Natural killer cell treated with Interleukin-12 subunit alpha and Interleukin-12 subunit beta and Interleukin-15 and Interleukin-18, amount 100 ng/mL, for 72 hours (primary cell): ENCODE data around the gene ZNF12. TPM values are rescaled to one million over a fixed set of nuclear protein-coding genes. Genes with fewer than 3 reads are reported as not detected.
A peak's percentile ranks its signal among the peaks of the same experiment; 100 is the strongest.

Experiments
- ATAC-seq, 2 donors: fragments of 150-1000 bp; cut with Tn5 transposase in 1 of 2; sonication (Bioruptor Pico), chemical (Tn5 transposase) in 1 of 2; 2 replicates each; pipeline ENCODE4 v1.10.0; 2021
- DNase-seq: peaks from one replicate; pipeline ENCODE4 v3.0.0; 2022; ENCODE audit warnings: low spot score
- H3K27ac Mint-ChIP-seq, 2 donors: 1 replicate in 1 of 2; 2 replicates in 1 of 2; pipeline ENCODE4 v1.8.0; 2022; ENCODE audit warnings: mixed read lengths in 2 of 2, mild to moderate bottlenecking in 1 of 2, moderate library complexity in 1 of 2
- H3K27me3 Mint-ChIP-seq, 2 donors: 1 replicate in 1 of 2; 2 replicates in 1 of 2; pipeline ENCODE4 v1.8.0; 2022; ENCODE audit warnings: mixed read lengths in 2 of 2
- H3K36me3 Mint-ChIP-seq: one replicate; pipeline ENCODE4 v1.8.0; 2022; ENCODE audit warnings: mixed read lengths
- H3K4me1 Mint-ChIP-seq, 2 donors: 1 replicate in 1 of 2; 2 replicates in 1 of 2; pipeline ENCODE4 v1.8.0; 2022; ENCODE audit warnings: low read depth in 2 of 2, mixed read lengths in 2 of 2, mild to moderate bottlenecking in 1 of 2
- H3K4me3 Mint-ChIP-seq: one replicate; pipeline ENCODE4 v1.8.0; 2022; ENCODE audit warnings: mixed read lengths
- H3K9me3 Mint-ChIP-seq: 2 replicates; pipeline ENCODE4 v1.8.0; 2022; ENCODE audit warnings: mixed read lengths
- total RNA-seq, 2 donors: library from RNA; stranded (reverse); gene quantifications; one replicate each; pipeline ENCODE4 v1.2.3, GENCODE V29; 2022

Gene ZNF12
- total RNA-seq, 2 donors from 2014 or later, result 23.9 to 26.2 TPM

GRCh38 chr7:6647541-6647940 lies 59.2 kb downstream of the ZNF12 start:
- Mint-ChIP-seq H3K27ac (no peak overlapping the region), H3K36me3 (peaks cover 5% of the 10 kb centered on the region), H3K27me3 (no peaks in the 10 kb centered on the region), H3K4me1 (no peaks in the 10 kb centered on the region), H3K9me3 (no peaks in the 10 kb centered on the region), H3K4me3 (no peak overlapping the region)
- no peak for DNase-seq
- no peak for ATAC-seq

DNA sequence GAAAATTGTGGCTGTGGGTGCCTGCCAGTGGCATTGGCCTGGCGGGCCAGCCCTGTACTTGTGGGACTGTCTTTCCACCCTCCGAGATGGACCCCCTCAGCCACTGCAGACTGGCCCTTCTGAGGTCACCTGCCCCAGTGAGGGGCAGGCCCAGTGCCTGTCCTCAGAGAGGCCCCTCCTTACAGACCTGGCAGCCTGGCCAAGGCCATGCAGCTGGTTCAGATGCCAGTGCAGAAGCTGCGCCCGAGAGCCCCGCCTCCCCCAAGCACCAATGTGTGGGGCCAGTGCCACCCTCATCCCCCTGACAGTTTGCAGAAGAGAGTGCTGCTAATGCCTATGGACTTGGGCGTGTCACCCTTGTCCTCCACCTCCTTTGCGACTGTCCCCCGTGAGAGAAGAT lies 59.7 kb downstream of the ZNF12 start:
- Mint-ChIP-seq H3K4me1 (no peaks in the 10 kb centered on the region), H3K27ac (no peak overlapping the region), H3K4me3 (no peak overlapping the region), H3K36me3 (peaks cover 5% of the 10 kb centered on the region), H3K9me3 (no peaks in the 10 kb centered on the region), H3K27me3 (no peaks in the 10 kb centered on the region)
- DNase-seq (peak; percentile 32), ATAC-seq (no peak)

GRCh38 chr7:6646465-6646864 lies 60.3 kb downstream of the ZNF12 start:
- ATAC-seq (no peak), DNase-seq (peak; percentile 37)
- Mint-ChIP-seq H3K9me3 (no peaks in the 10 kb centered on the region), H3K4me1 (peaks cover 4 to 5% of the 10 kb centered on the region in 2 donors), H3K36me3 (peaks cover 8% of the 10 kb centered on the region), H3K4me3 (no peak overlapping the region), H3K27me3 (no peaks in the 10 kb centered on the region), H3K27ac (no peak overlapping the region)

- Mint-ChIP-seq H3K27ac (no peak overlapping the region), H3K27me3 (no peaks in the 10 kb centered on the region), H3K36me3 (peaks cover 4% of the 10 kb centered on the region), H3K4me3 (no peak overlapping the region), H3K9me3 (no peaks in the 10 kb centered on the region), H3K4me1 (peaks cover 10% of the 10 kb centered on the region in 2 donors)
- DNase-seq (no peak), ATAC-seq (no peak)
Measured at GRCh38 chr7:6644728-6645127, 62.0 kb downstream of the ZNF12 start.

DNA sequence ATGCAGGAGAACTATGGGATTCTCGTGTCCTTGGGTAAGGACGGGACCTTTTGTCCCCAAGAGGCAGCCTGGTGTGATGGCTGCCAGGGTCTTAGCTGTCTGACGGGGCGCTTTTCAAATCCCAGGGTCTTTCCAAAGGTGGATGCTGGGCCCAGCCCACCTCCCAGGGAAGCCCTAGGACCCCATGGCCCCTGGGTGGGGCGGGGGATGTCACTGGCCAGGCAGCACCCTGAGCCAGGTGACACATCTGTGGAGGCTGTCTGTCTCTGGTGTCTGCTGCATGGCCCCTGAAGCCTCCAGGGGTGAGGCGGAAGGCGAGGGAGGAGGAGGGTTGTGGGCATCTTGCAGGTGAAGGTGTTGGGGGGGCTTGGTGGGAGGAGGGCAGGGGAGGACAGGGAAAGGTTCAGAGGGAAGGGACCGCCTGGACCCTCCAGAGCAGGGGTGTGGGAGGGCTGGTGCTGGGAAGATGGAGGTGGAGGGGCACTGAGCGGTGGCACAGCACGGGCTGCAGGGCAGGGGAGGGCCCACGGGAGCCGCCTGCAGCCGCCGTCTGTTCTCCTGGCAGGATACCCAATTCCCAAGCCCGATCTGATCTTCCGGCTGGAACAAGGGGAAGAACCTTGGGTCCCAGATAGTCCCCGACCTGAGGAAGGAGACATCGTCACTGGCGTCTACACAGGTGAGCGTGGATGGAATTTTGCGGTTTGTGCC lies 62.7 kb downstream of the ZNF12 start:
- Mint-ChIP-seq H3K4me1 (peaks cover 16 to 17% of the 10 kb centered on the region in 2 donors), H3K27me3 (no peaks in the 10 kb centered on the region), H3K4me3 (no peak overlapping the region), H3K27ac (no peak overlapping the region), H3K36me3 (peaks cover 4% of the 10 kb centered on the region), H3K9me3 (no peaks in the 10 kb centered on the region)
- no peak for DNase-seq
- ATAC-seq, result no peak

GRCh38 chr7:6642861-6643640 lies 63.7 kb downstream of the ZNF12 start:
- Mint-ChIP-seq H3K27me3 (no peaks in the 10 kb centered on the region), H3K4me3 (no peak overlapping the region), H3K36me3 (peaks cover 4% of the 10 kb centered on the region), H3K27ac (no peak overlapping the region), H3K9me3 (no peaks in the 10 kb centered on the region), H3K4me1 (peaks cover 21 to 22% of the 10 kb centered on the region in 2 donors)
- DNase-seq (no peak), ATAC-seq (no peak)

GRCh38 chr7:6642239-6642839 lies 64.4 kb downstream of the ZNF12 start:
- no peak for ATAC-seq
- H3K27ac Mint-ChIP-seq, result no peak overlapping the region
- no peak for DNase-seq
- H3K9me3 Mint-ChIP-seq, result no peaks in the 10 kb centered on the region
- H3K36me3 Mint-ChIP-seq, result peaks cover 4% of the 10 kb centered on the region
- H3K27me3 Mint-ChIP-seq, result no peaks in the 10 kb centered on the region
- peaks cover 25 to 26% of the 10 kb centered on the region in 2 donors for H3K4me1 Mint-ChIP-seq
- H3K4me3 Mint-ChIP-seq, result no peak overlapping the region

- DNase-seq (no peak), ATAC-seq (no peak)
- H3K4me1 Mint-ChIP-seq, result peaks cover 25 to 26% of the 10 kb centered on the region in 2 donors
- H3K9me3 Mint-ChIP-seq, result no peaks in the 10 kb centered on the region
- no peak overlapping the region for H3K27ac Mint-ChIP-seq
- H3K36me3 Mint-ChIP-seq, result peaks cover 4% of the 10 kb centered on the region
- H3K27me3 Mint-ChIP-seq, result no peaks in the 10 kb centered on the region
- no peak overlapping the region for H3K4me3 Mint-ChIP-seq
Measured at GRCh38 chr7:6641305-6642035, 65.3 kb downstream of the ZNF12 start.

DNA sequence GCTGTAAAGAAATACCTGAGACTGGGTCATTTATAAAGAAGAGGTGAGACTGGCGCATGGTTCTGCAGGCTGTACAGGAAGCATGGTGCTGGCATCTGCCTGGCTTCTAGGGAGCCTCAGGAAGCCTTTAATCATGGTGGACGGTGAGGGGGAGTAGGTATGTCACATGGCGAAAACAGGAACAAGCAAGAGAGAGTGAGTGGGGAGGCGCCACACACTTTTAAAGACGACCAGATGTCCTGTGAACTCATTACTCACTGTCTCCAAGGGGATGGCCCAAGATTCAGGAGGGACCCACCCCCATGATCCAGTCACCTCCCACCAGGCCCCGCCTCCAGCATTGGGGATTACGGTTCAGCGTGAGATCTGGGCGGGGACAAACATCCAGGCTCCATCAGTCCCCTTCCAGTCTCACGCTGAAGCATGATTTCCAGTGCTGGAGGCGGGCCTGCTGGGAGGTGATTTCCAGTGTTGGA lies 66.5 kb downstream of the ZNF12 start:
- no peak for ATAC-seq
- Mint-ChIP-seq H3K27me3 (no peaks in the 10 kb centered on the region), H3K9me3 (no peaks in the 10 kb centered on the region), H3K4me1 (peaks cover 25 to 26% of the 10 kb centered on the region in 2 donors), H3K27ac (peak overlapping the region; percentile 64 to 68), H3K36me3 (peaks cover 4% of the 10 kb centered on the region), H3K4me3 (no peak overlapping the region)
- DNase-seq, result no peak

GRCh38 chr7:6639627-6640026 lies 67.1 kb downstream of the ZNF12 start:
- Mint-ChIP-seq H3K36me3 (peaks cover 4% of the 10 kb centered on the region), H3K4me1 (peaks cover 25 to 26% of the 10 kb centered on the region in 2 donors), H3K9me3 (no peaks in the 10 kb centered on the region), H3K27ac (peak overlapping the region; percentile 64 to 68), H3K4me3 (no peak overlapping the region), H3K27me3 (no peaks in the 10 kb centered on the region)
- DNase-seq (no peak), ATAC-seq (no peak)

DNA sequence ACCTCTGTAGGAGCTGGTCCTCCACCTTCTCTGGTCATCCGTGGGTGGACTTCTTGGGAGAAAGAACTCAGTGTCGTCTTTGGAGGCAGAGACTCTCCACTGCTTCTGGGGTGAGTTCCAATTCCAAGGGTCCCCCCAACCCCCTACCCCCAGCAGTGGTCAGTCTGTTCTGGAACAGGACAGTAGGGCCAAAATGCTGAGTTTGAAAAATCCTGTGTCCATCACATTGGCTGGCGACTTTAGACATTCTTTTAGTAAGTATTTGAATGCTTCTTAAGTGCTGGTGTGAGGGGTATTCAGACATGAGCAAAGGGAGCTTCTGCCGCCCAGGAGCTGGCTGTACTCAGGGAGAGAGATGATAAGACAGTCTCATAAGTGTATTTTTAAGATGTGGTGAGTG lies 67.7 kb downstream of the ZNF12 start:
- Mint-ChIP-seq H3K27me3 (no peaks in the 10 kb centered on the region), H3K9me3 (no peaks in the 10 kb centered on the region), H3K4me3 (peak overlapping the region; percentile 82), H3K4me1 (peaks cover 25 to 26% of the 10 kb centered on the region in 2 donors), H3K36me3 (peaks cover 4% of the 10 kb centered on the region), H3K27ac (peak overlapping the region; percentile 64 to 68)
- ATAC-seq (no peak), DNase-seq (no peak)
